Measurements from ENCODE around the gene GCM1. TPM values are rescaled to one million over a fixed set of nuclear protein-coding genes. Genes with fewer than 3 reads are reported as not detected.

Gene GCM1
- total and polyA plus RNA-seq, 2 donors (not counting 1 experiment from before 2014, with no cell fraction given): 0.57 to 1.5 TPM

- DNase-seq: no peak
- Mint-ChIP-seq H3K4me3 (no peak overlapping the region), H3K4me1 (peaks cover 13% of the 10 kb centered on the region), H3K27me3 (no peaks in the 10 kb centered on the region), H3K27ac (no peak overlapping the region), H3K9me3 (ENCODE audit: insufficient read depth) (no peaks in the 10 kb centered on the region)
- peaks cover 7% of the 10 kb centered on the region for H3K79me2 ChIP-seq (ENCODE audit: control insufficient read depth, insufficient read depth, low read length)
- WGBS (ENCODE audit: insufficient coverage): 90% methylated on average over 3 of the region's 4 CpGs
- CTCF ChIA-PET: interaction anchor here (0.6 to 7.0 kb wide), 8 partner anchors 14 to 324 kb away, joined by 3 to 190 read pairs (median 4); no protein-coding TSS in a partner anchor
- H4K20me1 ChIP-seq (ENCODE audit: control insufficient read depth, insufficient read depth, low read length, poor library complexity, severe bottlenecking): no peaks in the 10 kb centered on the region
- no peak overlapping the region for H2AFZ ChIP-seq (ENCODE audit: insufficient read depth, low read depth, low read length, poor library complexity, severe bottlenecking)
- TF ChIP-seq CTCF (IDR thresholded peaks at IDR 0.05): no peak
- no peak for TF ChIP-seq EZH2 (IDR thresholded peaks at IDR 0.05; ENCODE audit: borderline replicate concordance, insufficient read depth, low read depth, low read length, poor library complexity, severe bottlenecking)
- intact Hi-C loops (cut with micrococcal nuclease): no loop called here
- H3K4me3 ChIP-seq (ENCODE audit: control extremely low read depth in 1 of 5, extremely low read depth in 1 of 5, insufficient read depth in 1 of 5, low read depth in 2 of 5, low read length in 4 of 5): no peak overlapping the region
- H3K9ac ChIP-seq (ENCODE audit: low read length): no peak overlapping the region
- no peak for ATAC-seq (ENCODE audit: low read depth)
- no peaks in the 10 kb centered on the region for H3K27me3 ChIP-seq (replicated peaks in 1 of 4; ENCODE audit: control extremely low read depth in 1 of 4, control insufficient read depth in 3 of 4, insufficient read depth in 4 of 4, low read length in 3 of 4)
- H3K4me2 ChIP-seq (replicated peaks; ENCODE audit: low read depth, low read length, poor library complexity, severe bottlenecking): no peak overlapping the region
- no peaks in the 10 kb centered on the region for H3K36me3 ChIP-seq (replicated peaks in 1 of 2; ENCODE audit: control extremely low read depth in 1 of 2, control insufficient read depth in 1 of 2, extremely low read depth in 1 of 2, insufficient read depth in 2 of 2, low read length in 1 of 2)
- POLR2A ChIA-PET: no interaction called here
- H3K4me1 ChIP-seq (ENCODE audit: control insufficient read depth in 2 of 2, insufficient read depth in 2 of 2, low read length in 2 of 2): peaks cover 14 to 18% of the 10 kb centered on the region in 2 donors
- H3K27ac ChIP-seq (ENCODE audit: low read length in 2 of 2): no peak overlapping the region
- H3K9me3 ChIP-seq (ENCODE audit: control extremely low read depth in 1 of 3, control insufficient read depth in 2 of 3, insufficient read depth in 1 of 3, low read length in 2 of 3): no peaks in the 10 kb centered on the region
Observed at GRCh38 chr6:53168516-53169267, 20.1 kb upstream of the GCM1 start.

GRCh38 chr6:53165293-53165692 is 16.7 kb upstream of the GCM1 start:
- Histone ChIP-seq H3K9me3 (ENCODE audit: control extremely low read depth in 1 of 3, control insufficient read depth in 2 of 3, insufficient read depth in 1 of 3, low read length in 2 of 3) (no peaks in the 10 kb centered on the region), H3K36me3 (replicated peaks in 1 of 2; ENCODE audit: control extremely low read depth in 1 of 2, control insufficient read depth in 1 of 2, extremely low read depth in 1 of 2, insufficient read depth in 2 of 2, low read length in 1 of 2) (no peaks in the 10 kb centered on the region), H3K27ac (ENCODE audit: low read length in 2 of 2) (no peak overlapping the region), H3K79me2 (ENCODE audit: control insufficient read depth, insufficient read depth, low read length) (no peaks in the 10 kb centered on the region), H3K4me1 (ENCODE audit: control insufficient read depth in 2 of 2, insufficient read depth in 2 of 2, low read length in 2 of 2) (peaks cover 4 to 5% of the 10 kb centered on the region in 2 donors), H2AFZ (ENCODE audit: insufficient read depth, low read depth, low read length, poor library complexity, severe bottlenecking) (no peak overlapping the region), H3K4me3 (ENCODE audit: control extremely low read depth in 1 of 5, extremely low read depth in 1 of 5, insufficient read depth in 1 of 5, low read depth in 2 of 5, low read length in 4 of 5) (no peak overlapping the region), H4K20me1 (ENCODE audit: control insufficient read depth, insufficient read depth, low read length, poor library complexity, severe bottlenecking) (no peaks in the 10 kb centered on the region), H3K27me3 (replicated peaks in 1 of 4; ENCODE audit: control extremely low read depth in 1 of 4, control insufficient read depth in 3 of 4, insufficient read depth in 4 of 4, low read length in 3 of 4) (no peaks in the 10 kb centered on the region), H3K4me2 (replicated peaks; ENCODE audit: low read depth, low read length, poor library complexity, severe bottlenecking) (no peak overlapping the region), H3K9ac (ENCODE audit: low read length) (no peak overlapping the region)
- ATAC-seq (ENCODE audit: low read depth) (no peak), DNase-seq (no peak)
- intact Hi-C loops (cut with micrococcal nuclease): no loop called here
- H3K27ac Mint-ChIP-seq: no peak overlapping the region
- H3K9me3 Mint-ChIP-seq (ENCODE audit: insufficient read depth): no peaks in the 10 kb centered on the region
- H3K4me3 Mint-ChIP-seq: no peak overlapping the region
- peaks cover 10% of the 10 kb centered on the region for H3K4me1 Mint-ChIP-seq
- CTCF ChIA-PET: no interaction called here
- POLR2A ChIA-PET: no interaction called here
- no peaks in the 10 kb centered on the region for H3K27me3 Mint-ChIP-seq
- no CpG with 5 or more reads among the region's 4 CpGs for WGBS (ENCODE audit: insufficient coverage)
- TF ChIP-seq EZH2 (IDR thresholded peaks at IDR 0.05; ENCODE audit: borderline replicate concordance, insufficient read depth, low read depth, low read length, poor library complexity, severe bottlenecking) (no peak), CTCF (IDR thresholded peaks at IDR 0.05) (no peak)
